Upper lobe of left lung (tissue), 6 donors: ENCODE measurements around the gene AOC1. TPM values are rescaled to one million over a fixed set of nuclear protein-coding genes. Genes with fewer than 3 reads are reported as not detected.

ENCODE experiments used
- ATAC-seq, 2 donors: fragments of 200-7000 bp; cut with Tn5 transposase; one replicate each; pipeline ENCODE4 v1.9.1; 2022; ENCODE audit warnings: mild to moderate bottlenecking in 2 of 2, moderate library complexity in 2 of 2; ENCODE audit not compliant: low FRiP score in 2 of 2
- DNase-seq, 2 donors: peaks; one replicate each; pipeline ENCODE4 v3.0.0-alpha.2; 2019 to 2020
- H3K27ac ChIP-seq, 4 donors: fragments of 200-600 bp; sonication (generic); one replicate each; pipeline ENCODE4 v1.5.1; 2016 to 2019
- H3K27me3 ChIP-seq, 4 donors: fragments of 200-600 bp; sonication (generic); one replicate each; pipeline ENCODE4 v1.5.1; 2017 to 2019
- H3K36me3 ChIP-seq, 4 donors: fragments of 200-600 bp; sonication (generic); one replicate each; pipeline ENCODE4 v1.5.1; 2016 to 2019
- H3K4me1 ChIP-seq, 4 donors: fragments of 200-600 bp; sonication (generic); one replicate each; pipeline ENCODE4 v1.5.1; 2018 to 2019
- H3K4me3 ChIP-seq, 4 donors: fragments of 200-600 bp; sonication (generic); one replicate each; pipeline ENCODE4 v1.5.1; 2017 to 2019; ENCODE audit warnings: mild to moderate bottlenecking in 2 of 4, moderate library complexity in 1 of 4
- H3K9me3 ChIP-seq, 4 donors: fragments of 200-600 bp; sonication (generic); one replicate each; pipeline ENCODE4 v1.5.1; 2018 to 2019
- EP300 ChIP-seq, 4 donors: sonication (generic); formaldehyde crosslinking; IDR thresholded peaks; one replicate each; pipeline ENCODE4 v1.5.1; 2017; ENCODE audit warnings: antibody characterized with exemption in 4 of 4, control low read depth in 2 of 4
- POLR2A ChIP-seq, 4 donors: fragments of 450-650 bp; IDR thresholded peaks; one replicate each; pipeline ENCODE4 v1.5.1; 2016 to 2017; ENCODE audit warnings: antibody characterized with exemption in 4 of 4, mild to moderate bottlenecking in 2 of 4
- POLR2AphosphoS5 ChIP-seq, 2 donors: sonication (generic); formaldehyde crosslinking; IDR thresholded peaks; one replicate each; pipeline ENCODE4 v1.5.1; 2017; ENCODE audit warnings: antibody characterized with exemption in 2 of 2
- WGBS, 2 donors: methylation state at CpG; one replicate each; pipeline ENCODE4 v1.1.5; 2017 to 2018; 5-methylcytosine and 5-hydroxymethylcytosine counted together
- total RNA-seq, 6 donors: library from RNA; depleted of rRNA in 4 of 6; stranded (reverse); fragments of >200 nt in 4 of 6; gene quantifications; one replicate each; pipeline versions ENCODE4 v1.1.0 to v1.2.1, GENCODE V29; 2016 to 2021
- TF ChIP-seq, protein P1 (sequence below), 6 experiments: fragments of 450-650 bp in 4 of 6; fragments of 200-600 bp in 2 of 6; sonication (generic) in 2 of 6; IDR thresholded peaks; one replicate each; pipeline ENCODE4 v1.5.1; 2016 to 2019; ENCODE audit warnings: antibody characterized with exemption in 6 of 6
- donor health status: DM: no; HTN: no; CAD: no; lungs with moderate emphysema.
- donor health status: DM: no; HTN: yes; CAD: no; lungs with severe emphysema.

Gene AOC1
- total RNA-seq, 6 donors from 2014 or later: 0.31 to 0.88 TPM; not detected in 4

DNA sequence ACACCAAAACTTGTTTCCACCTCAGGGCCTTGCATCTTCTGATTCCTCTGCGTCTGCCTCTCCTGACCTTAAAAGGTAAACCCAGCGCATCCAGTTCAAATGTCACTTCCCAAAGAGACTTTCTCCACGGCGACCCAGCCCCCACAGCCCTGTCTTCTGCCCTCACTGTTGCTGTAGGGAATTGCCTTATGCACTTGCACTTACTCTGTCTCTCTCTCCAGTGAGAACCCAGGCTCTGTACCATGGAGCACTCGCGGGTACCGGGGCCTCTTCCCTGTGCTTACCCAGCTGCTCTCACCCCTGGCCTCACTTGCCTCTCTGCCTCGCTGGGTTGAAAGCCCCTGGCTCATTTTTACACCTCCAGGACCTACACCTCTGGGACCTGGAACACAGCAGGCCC lies 48.4 kb downstream of the AOC1 start:
- DNase-seq: no peak
- Histone ChIP-seq H3K36me3 (no peaks in the 10 kb centered on the region), H3K4me1 (no peaks in the 10 kb centered on the region), H3K9me3 (no peaks in the 10 kb centered on the region), H3K4me3 (no peak overlapping the region), H3K27ac (no peak overlapping the region), H3K27me3 (peaks cover 0 to 4% (median 0%) of the 10 kb centered on the region in 4 donors)
- TF ChIP-seq POLR2A (IDR thresholded peaks at IDR 0.05): no peak
- TF ChIP-seq POLR2AphosphoS5 (IDR thresholded peaks at IDR 0.05): no peak
- TF ChIP-seq, protein P1, sequence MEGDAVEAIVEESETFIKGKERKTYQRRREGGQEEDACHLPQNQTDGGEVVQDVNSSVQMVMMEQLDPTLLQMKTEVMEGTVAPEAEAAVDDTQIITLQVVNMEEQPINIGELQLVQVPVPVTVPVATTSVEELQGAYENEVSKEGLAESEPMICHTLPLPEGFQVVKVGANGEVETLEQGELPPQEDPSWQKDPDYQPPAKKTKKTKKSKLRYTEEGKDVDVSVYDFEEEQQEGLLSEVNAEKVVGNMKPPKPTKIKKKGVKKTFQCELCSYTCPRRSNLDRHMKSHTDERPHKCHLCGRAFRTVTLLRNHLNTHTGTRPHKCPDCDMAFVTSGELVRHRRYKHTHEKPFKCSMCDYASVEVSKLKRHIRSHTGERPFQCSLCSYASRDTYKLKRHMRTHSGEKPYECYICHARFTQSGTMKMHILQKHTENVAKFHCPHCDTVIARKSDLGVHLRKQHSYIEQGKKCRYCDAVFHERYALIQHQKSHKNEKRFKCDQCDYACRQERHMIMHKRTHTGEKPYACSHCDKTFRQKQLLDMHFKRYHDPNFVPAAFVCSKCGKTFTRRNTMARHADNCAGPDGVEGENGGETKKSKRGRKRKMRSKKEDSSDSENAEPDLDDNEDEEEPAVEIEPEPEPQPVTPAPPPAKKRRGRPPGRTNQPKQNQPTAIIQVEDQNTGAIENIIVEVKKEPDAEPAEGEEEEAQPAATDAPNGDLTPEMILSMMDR (IDR thresholded peaks at IDR 0.05): no peak
- TF ChIP-seq EP300 (IDR thresholded peaks at IDR 0.05): no peak
- 76 to 83% methylated on average over 8 of the region's 8 CpGs for WGBS, 2 donors
- ATAC-seq: no peak

DNA sequence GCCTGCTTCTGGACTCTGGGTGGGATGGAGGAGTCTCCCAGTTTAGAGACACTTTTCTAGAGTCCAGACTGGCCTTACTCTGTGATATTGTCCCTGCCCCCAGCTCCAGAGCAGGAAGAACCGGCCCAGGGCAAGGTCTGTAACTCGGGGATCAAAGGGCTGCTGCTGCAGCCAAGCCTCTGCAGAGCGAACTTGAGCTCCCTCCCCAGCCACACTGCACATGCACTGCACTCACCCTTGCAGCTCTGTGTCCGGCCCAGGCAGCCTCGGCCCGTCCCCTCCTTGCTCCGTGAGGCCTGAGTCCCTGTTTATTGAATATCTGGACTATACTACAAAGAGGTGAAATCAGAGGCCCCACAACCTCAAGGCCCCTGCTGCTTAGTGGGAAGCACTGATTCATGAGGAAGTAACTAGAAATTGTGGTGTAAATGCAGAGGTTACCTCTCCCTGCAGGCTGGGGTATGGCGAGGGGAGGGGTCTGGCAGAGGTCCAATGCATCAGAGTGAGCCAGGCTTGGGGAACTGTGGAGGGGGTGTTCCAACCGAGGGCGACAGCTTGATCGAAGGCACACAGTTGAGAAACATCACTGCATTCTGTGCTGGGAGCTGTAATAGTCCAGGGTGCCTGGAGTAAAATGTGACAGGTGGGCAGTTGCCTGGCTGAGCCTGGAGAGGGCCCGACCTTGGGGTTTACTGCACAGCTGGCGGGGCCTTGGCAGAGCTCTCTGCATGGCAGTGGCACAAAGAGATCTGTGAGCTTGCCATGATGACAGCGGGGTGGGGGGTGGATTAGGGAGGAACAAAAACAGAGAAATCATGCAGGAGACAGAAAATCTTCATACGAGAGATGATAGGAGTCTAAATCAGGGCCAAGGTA lies 49.1 kb downstream of the AOC1 start:
- H3K27me3 ChIP-seq: peaks cover 0 to 3% (median 0%) of the 10 kb centered on the region in 4 donors
- ATAC-seq (no peak), DNase-seq (no peak)
- no peak overlapping the region for H3K27ac ChIP-seq
- H3K36me3 ChIP-seq: no peaks in the 10 kb centered on the region
- TF ChIP-seq, protein P1 (IDR thresholded peaks at IDR 0.05): no peak
- TF ChIP-seq EP300 (IDR thresholded peaks at IDR 0.05): no peak
- no peak for TF ChIP-seq POLR2AphosphoS5 (IDR thresholded peaks at IDR 0.05)
- no peak for TF ChIP-seq POLR2A (IDR thresholded peaks at IDR 0.05)
- H3K9me3 ChIP-seq: no peaks in the 10 kb centered on the region
- H3K4me1 ChIP-seq: no peaks in the 10 kb centered on the region
- H3K4me3 ChIP-seq: no peak overlapping the region
- WGBS, 2 donors: 59 to 63% methylated on average over 8 to 15 of the region's 15 CpGs

DNA sequence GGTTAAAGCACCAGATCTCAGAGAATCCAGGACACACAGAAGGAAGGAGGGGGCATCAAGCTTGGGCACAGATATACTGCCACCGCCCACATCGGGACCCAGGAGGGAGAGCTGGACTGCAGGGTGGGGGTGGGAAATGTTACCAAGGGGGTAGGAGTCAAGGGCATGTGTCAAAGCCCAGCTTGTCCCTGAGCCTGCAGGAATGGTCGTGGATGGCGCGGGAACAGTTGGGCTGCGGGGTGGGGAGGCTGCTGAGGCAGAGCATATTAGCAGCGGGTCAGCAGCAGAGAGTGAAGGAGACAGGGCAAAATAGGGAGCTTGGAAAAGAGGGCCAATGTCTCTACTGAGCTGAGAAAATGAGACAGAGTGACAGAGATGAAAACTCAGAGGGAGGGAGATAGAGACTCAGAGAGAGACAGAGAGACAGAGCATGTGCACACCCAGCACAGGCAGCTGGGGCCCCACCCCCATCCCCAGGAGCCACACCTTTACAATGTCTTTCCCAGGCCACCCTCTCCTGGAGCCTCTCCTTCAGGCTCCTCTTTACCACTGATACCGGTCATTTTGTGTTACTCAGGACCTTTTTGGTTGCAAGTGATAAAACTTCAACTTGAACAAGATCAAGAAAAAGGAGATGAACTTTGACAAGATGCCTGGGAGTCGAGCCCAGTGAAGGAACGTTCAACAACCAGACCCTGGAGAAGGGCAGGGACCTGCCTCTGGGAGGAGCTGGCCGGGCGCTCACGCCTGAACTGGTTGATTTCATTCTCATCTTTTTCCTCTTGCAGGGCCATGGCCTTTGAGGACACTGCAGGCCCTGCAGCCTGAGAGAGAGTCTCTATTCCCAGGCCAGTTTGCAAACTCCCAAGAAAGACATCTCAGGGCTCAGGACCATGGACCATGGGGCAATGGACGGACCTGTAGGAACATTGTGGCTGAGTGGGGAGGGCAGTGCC lies 50.0 kb downstream of the AOC1 start:
- ATAC-seq: no peak
- 78 to 89% methylated on average over 13 to 14 of the region's 14 CpGs for WGBS, 2 donors
- no peak overlapping the region for H3K4me3 ChIP-seq

DNA sequence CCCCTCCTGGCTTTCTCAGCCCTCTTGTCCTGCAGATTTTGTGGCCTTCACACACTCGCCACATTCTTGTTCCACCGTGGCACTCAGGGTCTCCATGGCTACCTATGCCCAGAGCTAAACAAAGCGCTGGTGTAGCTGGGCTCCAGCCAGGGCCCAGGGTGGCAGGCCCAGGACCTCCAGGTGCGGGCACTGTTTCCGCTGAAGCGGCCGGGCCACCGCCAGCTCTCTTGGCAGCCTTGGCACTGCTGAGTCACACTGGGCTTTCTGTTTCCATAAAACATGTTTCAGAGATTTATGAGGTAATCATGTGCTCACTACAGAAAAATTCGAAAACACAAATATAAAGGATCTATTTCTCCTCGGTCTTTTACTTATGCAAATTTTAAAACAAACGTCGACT lies 51.3 kb downstream of the AOC1 start:
- Histone ChIP-seq H3K36me3 (no peaks in the 10 kb centered on the region), H3K4me3 (no peak overlapping the region), H3K27ac (no peak overlapping the region), H3K4me1 (no peaks in the 10 kb centered on the region), H3K27me3 (no peaks in the 10 kb centered on the region), H3K9me3 (no peaks in the 10 kb centered on the region)
- WGBS, 2 donors: 45 to 49% methylated on average over 12 of the region's 12 CpGs
- DNase-seq (peak; percentile 55 to 88), ATAC-seq (peak; percentile 42 to 79)
- no peak for TF ChIP-seq POLR2A (IDR thresholded peaks at IDR 0.05)
- TF ChIP-seq EP300 (IDR thresholded peaks at IDR 0.05): no peak
- TF ChIP-seq, protein P1 (IDR thresholded peaks at IDR 0.05): no peak
- no peak for TF ChIP-seq POLR2AphosphoS5 (IDR thresholded peaks at IDR 0.05)

More for the DNA sequence above, 50.0 kb downstream of the AOC1 start:
- H3K36me3 ChIP-seq: no peaks in the 10 kb centered on the region
- DNase-seq: no peak
- H3K27me3 ChIP-seq: no peaks in the 10 kb centered on the region
- no peak overlapping the region for H3K27ac ChIP-seq
- no peaks in the 10 kb centered on the region for H3K9me3 ChIP-seq
- H3K4me1 ChIP-seq: no peaks in the 10 kb centered on the region
- TF ChIP-seq, protein P1 (IDR thresholded peaks at IDR 0.05): no peak
- TF ChIP-seq EP300 (IDR thresholded peaks at IDR 0.05): no peak
- no peak for TF ChIP-seq POLR2A (IDR thresholded peaks at IDR 0.05)
- no peak for TF ChIP-seq POLR2AphosphoS5 (IDR thresholded peaks at IDR 0.05)
